GM18511 (cell line): Measurements from ENCODE around the gene CELF5.

Source experiments
- ATAC-seq: cut with Tn5 transposase; IDR thresholded peaks from one replicate; pipeline ENCODE4 v1.9.1; 2021; ENCODE audit warnings: mild to moderate bottlenecking, moderate library complexity; ENCODE audit not compliant: unreplicated experiment

The CELF5 gene

DNA sequence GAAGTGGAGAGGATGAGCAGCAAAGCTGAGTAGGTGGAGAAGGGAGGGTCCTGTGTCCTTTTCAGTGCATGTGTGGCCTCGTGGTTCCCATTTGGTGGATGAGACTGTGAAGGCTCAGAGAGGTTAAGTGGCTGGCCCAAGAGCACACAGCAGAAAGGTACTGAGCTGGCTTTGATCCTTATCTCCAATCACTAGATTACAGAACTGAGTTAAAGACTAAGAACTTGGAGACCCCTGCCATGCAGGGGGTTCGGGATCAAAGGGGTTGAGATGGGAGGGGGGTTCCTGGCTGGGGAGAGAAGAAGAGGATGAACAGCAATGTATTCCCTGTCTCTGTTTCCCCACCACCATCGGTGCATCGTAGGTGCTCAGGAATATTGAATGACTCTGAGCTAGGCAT is 11.8 kb downstream of the CELF5 start:
- no peak for ATAC-seq

DNA sequence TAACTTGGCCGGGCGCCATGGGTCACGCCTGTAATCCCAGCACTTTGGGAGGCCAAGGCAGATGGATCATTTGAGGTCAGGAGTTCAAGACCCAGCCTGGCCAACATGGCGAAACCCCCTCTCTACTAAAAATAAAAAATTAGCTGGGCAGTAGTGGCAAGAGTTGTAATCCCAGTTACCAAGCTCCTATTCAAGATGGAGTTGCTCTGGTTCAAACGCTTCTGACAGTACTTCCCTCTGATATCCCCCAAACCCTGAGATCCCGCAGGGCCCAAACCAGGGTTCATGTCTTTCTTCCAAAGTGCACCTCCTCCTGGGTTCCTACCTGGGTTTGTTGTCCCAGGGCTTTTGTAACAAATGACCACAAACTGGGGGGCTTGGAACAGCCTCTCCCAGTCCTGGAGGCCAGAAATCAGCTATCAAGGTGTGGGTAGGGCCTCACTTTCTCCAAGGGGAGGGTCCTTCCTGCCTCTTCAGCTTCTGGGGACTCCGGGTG is 13.7 kb downstream of the CELF5 start:
- no peak for ATAC-seq

DNA sequence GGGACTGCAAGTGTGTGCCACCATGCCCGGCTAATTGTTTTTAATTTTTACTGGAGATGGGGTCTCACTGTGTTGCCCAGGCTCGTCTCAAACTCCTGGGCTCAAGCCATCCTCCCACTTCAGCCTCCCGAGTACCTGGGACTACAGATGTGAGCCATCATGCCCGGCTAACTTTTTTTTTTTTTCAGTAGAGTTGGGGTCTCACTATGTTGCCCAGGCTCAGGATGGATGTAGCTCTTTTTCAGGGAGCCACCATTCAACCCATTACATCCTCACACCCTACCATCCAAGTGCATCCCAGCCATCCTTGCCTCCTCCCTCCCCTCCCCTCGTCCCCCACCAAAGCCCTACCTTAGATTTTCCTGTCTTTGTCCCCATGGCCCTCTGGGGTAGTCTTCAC is 14.9 kb downstream of the CELF5 start:
- no peak for ATAC-seq

DNA sequence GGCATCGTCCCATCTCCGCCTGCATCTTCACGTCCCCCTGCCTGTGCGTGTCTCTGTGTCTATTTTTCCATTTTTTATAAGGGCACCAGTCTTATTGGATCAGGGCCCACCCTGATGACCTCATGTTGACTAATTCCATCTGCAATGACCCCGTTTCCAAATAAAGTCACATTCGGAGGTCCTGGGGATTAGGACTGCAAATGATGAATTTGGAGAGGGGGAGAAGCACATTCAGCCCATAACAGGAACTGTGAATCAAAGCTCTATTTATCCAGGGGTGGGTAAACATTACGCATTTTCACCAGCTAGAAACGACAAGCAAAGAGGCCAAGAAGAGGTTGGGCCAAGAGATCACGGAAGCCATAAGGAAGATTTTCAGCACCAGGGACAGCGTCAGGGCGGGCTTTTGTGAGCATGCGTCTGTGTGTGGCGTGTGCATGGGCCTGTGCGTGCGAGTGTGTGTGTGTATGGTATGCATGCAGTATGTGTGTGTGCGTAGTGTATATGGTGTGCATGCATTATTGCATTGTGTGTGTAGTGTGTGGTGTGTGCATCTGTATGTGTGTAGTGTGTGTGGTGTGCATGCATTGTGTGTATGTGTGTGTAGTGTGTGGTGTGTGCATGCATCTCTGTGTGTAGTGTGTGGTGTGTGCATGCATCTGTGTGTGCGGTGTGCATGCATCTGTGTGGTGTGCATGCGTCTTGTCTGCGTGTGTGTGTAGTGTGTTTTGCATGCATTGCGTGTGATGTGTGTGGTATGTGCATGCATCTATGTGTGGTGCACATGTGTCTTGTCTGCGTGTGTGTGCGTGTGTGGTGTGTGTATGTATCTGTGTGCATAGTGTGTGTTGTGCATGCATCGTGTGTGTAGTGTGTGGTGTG is 19.6 kb downstream of the CELF5 start:
- no peak for ATAC-seq

DNA sequence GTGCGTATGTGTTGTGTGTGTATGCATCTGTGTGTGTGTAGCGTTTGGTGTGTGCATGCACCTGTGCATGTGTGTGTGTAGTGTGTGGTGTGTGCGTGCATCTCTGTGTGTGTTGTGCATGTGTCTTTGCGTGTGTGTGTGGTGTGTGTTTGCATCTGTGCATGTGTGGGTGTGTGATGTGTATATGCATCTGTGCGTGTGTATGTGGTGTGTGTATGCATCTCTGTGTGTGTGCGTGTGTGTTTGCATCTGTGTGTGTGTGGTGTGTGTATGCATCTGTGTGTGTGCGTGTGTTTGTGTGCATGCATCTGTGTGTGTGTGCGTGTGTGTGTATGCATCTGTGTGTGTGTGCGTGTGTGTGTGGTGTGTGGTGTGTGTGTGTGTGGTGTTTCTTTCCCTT is 20.6 kb downstream of the CELF5 start:
- no peak for ATAC-seq

DNA sequence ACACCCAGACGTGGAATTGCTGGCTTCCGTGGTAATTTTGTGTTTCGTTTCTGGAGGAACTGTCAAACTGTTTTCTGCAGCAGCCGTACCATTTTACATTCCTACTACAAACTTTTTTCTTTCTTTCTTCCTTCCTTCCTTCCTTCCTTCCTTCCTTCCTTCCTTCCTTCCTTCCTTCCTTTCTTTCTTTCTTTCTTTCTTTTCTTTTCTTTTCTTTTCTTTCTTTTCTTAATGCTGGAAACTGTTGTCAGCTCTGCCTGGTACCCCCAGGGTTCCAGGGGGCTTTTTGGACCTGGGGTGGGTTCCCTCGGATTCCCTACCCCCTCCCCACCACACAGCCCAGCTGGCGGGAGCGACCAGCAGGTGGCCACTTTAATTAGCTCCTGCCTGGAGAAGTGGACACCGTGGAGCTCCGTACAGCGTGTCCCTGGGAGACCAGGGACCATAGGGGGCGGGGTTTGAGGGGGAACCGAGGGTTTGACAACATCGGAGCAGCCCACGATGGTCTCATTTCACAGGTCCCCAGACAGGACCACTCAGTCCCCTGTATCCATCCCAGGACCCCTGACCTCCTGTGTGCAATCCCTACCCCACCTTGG is 24.4 kb downstream of the CELF5 start:
- ATAC-seq = no peak

DNA sequence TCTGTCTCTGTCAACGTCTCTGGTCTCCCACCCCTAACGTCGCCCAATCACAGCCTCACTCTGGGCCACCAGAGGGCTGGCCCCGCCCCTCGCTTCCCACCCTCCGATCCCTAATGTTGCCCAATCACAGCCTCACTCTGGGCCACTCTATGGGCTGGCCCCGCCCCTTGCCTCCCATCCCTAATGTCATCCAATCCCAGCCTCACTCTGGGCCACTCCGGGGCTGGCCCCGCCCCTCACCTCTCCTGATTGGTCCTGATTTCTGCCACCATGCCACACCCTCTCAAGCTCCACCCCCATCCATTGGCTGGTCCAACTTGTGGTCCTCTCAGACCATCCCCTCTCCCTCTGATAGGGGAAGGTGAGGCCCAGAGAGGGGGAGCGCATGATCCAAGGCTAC is 24.9 kb downstream of the CELF5 start:
- ATAC-seq = no peak

DNA sequence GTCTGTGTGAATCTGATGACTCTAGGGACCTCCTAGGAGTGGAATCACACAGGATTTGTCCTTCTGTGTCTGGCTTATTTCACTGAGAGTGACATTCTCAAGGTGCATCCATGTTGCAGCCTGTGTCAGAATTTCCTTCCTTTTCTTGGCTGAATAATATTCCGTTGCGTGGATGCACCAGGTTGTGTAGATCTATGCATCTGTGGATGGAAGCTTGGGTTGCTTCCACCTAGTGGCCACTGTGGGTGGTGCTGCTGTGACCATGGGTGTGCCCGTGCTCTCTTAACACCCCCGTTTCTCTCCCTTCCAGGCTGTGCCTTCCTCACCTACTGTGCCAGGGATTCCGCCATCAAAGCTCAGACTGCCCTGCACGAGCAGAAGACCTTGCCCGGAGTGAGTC is 26.2 kb downstream of the CELF5 start:
- no peak for ATAC-seq

DNA sequence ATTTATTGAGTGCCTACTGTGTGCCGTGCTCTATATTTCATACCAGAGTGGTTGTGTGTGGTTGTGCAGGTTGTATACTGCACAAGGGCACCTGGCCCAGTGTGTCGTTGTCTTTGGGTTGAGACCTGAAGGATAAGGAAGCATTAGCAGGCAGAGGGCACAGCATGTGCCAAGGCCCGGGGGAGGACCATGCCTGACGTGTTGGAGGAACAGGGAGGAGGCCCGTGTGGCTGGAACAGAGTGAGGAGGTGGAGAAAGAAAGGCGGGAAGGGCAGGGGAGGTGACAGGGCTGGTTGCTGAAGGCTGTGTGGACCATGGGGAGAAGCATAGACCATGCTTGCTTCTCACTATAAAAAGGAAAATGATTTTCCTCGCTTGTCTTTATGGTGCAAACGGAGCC is 26.8 kb downstream of the CELF5 start:
- no peak for ATAC-seq

DNA sequence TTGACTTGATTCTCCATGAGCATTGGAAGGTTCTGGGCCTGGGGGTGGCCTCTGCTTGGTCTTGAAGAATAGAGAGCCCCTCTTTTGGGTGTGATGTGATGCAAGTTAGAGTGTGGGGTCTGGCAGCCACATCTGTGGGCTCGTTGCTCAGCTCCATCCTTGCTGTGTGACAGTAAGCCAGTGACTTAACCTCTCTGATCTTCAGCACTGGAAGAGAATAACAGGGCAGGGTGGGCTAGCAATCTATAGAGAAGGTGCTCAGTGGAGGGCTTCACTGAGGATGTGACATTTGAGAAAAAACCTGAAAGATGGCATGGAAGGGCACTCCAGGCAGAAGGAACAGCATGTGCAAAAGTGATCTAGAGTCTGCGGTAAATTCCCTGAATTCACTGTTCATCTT is 28.2 kb downstream of the CELF5 start:
- ATAC-seq = no peak

DNA sequence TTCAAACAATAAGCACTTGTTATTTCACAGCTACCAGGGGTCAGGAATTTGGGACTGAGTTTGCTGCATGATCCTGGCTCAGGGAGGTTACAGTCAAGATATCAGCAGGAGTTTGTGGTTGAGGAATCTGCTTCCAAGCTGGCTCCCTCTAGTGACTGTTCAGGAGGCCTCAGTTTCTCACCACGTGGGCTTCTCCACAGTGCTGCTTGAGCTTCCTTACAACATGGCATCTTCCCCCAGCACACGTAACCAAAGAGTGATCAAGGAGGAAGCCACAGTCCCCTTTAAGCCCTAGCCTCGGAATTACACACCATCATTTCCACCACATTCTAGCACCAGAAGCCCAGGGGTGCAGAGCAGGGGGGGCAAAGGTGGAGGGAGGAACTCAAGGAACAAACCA is 28.8 kb downstream of the CELF5 start:
- no peak for ATAC-seq

DNA sequence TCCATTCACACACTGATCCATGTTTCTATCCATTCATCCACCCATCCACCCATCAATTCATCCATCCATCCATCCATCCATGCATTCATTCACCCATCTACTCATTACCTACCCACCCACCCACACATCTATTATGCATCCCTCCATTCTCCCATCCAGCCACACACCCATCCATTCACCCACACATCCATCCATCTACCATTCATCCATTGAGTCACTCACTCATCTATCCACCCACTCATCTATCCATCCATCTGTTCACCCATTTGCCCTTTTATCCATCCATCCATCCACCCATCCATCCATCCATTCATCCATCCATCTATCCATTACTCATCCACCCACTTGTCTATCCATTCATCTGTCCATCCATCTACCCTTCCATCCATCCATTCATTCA is 30.1 kb downstream of the CELF5 start:
- no peak for ATAC-seq

DNA sequence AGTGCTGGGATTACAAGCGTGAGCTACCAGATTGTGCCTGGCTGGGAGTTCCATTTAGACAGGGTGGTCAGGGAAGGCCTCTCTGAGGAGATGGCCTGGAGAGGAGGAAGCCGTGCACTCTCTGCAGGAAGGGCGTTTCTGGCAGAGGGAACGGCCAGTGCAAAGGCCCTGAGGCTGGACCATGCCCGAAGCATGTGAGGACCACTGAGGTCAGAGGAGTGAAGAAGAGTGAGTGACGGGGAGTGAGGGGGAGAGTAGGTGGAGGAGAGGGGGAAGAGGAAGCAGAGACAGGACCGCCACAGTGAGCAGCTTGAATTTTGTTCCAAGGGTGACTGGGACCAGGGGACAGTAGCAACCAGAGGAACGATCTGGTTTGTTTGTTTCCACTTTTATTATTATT is 32.6 kb downstream of the CELF5 start:
- no peak for ATAC-seq

DNA sequence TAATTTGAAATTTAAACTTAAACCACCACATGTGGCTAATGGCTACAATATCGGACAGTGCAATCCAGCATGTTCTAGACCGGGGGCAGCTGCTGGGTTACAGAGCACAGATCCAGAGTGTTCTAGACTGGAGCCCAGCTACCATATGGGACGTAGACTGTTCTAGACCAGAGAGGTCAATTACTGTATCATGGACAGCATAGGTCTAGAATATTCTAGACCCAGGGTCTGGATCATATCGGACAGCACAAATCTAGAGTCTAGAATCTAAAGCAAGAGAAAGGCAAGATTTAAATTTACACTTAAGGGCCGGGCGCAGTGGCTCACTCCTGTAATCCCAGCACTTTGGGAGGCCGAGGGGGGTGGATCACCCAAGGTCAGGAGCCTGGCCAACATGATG is 37.9 kb downstream of the CELF5 start:
- no peak for ATAC-seq

DNA sequence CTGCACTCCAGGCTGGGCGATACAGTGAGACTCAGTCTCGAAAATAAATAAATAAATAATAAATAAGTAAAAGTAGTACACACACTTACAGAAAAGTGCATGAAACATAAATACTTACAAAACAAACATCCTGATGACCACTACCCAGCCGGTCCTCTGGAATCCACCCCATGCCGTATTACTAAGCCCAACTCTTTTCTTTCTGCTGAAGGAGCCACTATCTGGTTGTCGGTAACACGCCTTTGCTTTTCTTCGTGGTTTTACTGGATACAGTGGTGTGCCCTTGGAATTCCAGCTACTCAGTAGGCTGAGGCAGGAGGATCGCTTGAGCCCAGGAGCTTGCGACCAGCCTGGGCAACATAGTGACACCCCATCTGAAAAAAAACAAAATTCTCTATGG is 39.4 kb downstream of the CELF5 start:
- ATAC-seq = no peak

DNA sequence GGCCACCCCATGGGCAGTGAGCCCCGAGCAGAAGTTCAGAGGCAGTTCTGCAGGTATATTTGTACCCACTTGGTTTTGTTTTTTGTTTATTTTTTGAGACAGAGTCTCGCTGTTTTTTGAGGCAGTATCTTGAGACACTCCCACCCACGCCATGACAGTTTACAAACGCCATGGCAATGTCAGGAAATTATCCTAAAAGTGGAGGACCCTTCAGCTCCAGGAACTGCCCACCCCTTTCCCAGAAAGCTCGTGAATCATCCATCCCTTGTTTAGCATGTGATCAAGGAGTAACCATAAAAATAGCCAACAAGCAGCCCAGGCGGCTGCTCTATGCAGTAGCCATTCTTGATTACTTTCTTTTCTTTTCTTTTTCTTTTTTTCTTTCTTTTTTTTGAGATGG is 41.0 kb downstream of the CELF5 start:
- no peak for ATAC-seq

DNA sequence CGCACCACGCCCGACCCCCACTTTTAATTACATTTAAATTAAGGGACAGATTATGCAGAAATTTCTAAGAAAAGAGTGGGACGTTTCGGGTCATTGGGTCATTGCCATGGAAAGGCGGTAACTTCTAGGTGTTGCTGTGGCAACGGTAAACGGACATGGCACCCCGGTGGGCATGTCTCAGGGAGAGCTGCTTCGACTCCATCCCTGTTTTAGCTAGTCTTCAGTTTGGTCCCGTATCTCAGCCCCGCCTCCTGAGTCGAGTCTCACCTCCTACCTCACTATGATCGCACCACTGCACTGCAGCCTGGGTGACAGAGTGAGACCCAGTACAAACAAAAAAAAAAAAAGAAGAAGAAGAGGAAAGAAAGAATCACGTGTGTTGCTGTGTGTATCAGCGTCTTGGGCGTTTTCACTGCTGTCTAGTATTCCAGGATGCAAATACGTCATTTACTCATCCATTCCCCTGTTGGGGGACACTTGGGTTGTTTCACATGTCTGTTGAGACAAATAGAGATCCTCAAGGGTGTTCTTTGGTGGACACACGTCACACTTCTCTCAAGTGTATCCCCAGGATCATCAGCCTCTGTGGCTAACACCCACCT is 41.7 kb downstream of the CELF5 start:
- no peak for ATAC-seq

DNA sequence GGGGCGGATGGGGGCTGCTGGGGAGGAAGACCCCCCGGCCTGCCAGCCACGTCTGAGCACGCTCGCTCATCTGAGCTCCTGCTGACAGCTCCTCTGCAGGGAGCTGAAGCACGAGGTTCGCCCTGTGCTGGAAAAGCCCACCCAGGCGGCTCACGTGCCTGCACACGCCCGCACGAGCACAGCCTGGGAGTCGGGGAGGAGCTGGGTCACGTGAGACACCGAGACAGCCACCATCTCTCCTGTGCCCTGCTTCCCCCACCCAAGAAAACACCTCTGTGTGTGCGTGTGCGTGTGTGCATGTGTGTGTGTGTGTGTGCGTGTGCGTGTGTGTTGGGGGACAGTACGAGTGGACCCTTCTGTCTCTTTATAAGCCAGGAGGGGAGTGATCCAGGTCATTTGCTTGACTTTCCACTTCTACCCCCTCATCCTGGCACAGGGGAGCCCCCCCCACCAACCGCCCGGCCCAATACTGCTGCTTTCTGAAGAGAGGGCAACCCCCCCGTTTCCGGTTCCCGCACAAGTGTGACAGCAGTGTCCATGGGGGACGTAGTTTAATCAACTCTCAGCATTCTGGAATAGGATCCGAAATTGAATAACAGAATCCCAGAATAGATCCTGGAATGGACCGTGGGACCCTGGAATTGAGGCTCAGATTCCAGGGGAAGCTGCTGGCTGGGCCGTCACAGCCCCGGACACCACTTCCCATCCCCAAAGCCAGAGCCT is 42.5 kb downstream of the CELF5 start:
- ATAC-seq = no peak

DNA sequence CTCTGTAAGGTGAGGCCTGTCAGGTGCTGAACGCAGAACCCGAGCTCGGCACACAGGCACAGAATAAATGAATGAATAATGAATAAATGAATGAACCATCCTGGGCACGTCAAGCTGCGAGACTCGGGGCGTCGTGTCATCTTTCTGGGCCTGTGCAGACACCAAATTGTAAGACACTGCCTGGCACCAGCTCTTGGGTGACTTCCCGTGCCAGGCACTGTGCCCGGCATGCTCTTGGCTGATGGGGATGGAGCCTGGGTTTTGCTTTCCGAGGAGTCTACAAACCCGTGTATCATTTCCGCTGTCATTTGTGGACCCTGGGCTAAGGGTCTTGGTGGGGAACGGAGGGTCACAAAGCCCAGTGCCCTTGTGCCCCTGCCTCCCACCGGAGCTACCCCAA is 43.9 kb downstream of the CELF5 start:
- ATAC-seq = no peak

DNA sequence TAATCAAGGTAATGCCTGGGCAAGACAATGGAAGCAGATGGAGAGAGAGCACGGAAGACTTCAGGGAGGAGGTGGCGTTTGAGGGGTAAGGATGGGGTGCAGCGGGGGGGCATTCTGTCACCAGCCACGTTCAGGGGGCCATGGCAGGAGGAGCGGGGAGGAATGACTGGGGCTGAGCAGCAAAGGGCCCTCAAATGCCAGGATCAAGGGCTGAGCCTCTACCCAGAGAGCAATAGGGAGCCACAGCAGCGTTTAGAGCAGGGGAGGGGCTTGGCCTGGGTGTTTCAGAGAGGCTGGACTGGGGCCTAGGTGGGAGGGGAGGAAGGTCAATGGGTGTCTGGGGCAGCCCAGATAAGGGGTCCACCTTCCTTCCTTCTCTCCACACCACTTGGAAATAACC is 44.3 kb downstream of the CELF5 start:
- no peak for ATAC-seq

DNA sequence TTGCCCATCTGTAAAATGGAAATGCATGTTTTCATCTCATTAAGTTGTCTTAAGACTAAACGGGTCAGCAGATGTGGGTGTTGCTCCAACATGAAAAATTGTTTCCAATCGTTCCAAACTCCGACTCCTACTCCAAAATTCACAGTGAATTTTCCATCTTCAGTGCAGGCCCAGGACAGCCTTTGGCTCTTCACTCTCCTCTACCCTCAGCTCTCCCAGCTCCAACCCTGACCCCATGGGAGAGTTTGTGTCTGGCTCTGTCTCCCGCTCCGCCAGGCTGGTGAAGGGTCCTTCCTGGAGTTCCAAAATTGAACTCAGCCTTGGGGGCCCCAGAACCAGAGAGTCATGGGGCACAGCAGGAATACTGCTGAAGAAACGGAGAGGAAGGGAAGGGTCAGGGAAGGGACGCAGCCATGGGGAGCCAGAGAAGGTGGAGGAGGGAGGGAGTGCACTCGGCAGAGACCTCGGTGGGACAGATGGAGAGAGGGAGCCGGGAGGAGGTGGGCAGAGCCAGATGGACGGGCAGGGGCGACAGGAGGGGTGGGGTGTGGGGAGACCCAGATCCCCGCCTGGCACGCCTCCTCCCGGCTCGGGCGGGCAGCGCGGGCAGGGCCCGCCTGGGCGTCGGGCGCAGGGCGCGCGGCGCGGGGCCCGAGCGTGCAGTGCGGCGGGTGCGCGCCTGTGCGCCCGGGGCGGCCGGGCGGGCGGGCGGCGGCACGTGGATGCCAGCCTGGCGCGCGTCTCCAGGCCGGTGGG is 45.6 kb downstream of the CELF5 start:
- ATAC-seq = no peak
